Mucosa of descending colon (tissue), 3 donors: ENCODE data around the gene SIRPG. TPM values are rescaled to one million over a fixed set of nuclear protein-coding genes. Genes with fewer than 3 reads are reported as not detected.
"Not testable (repeated sequence)": the region's sequence is repeated elsewhere in the genome, so short reads cannot be mapped to it uniquely, and the experiment has no call there.

Experiments
- ATAC-seq: fragments of 200-7000 bp; cut with Tn5 transposase; one replicate; pipeline ENCODE4 v1.9.1; 2020; ENCODE audit warnings: mild to moderate bottlenecking, moderate library complexity
- DNase-seq, 3 donors: peaks; one replicate each; pipeline ENCODE4 v3.0.0-alpha.2; 2020
- H3K36me3 ChIP-seq: fragments of 200-600 bp; one replicate; pipeline ENCODE4 v1.8.0; 2021; ENCODE audit warnings: low read depth, mild to moderate bottlenecking
- H3K4me1 ChIP-seq: fragments of 200-600 bp; one replicate; pipeline ENCODE4 v1.8.0; 2021; ENCODE audit warnings: low read depth, mild to moderate bottlenecking
- H3K4me3 ChIP-seq: fragments of 200-600 bp; one replicate; pipeline ENCODE4 v1.8.0; 2021; ENCODE audit warnings: mild to moderate bottlenecking
- H3K9me3 ChIP-seq: fragments of 200-600 bp; one replicate; pipeline ENCODE4 v1.8.0; 2021; ENCODE audit warnings: mild to moderate bottlenecking
- CTCF ChIP-seq: fragments of 200-600 bp; IDR thresholded peaks from one replicate; pipeline ENCODE4 v1.8.0; 2022; ENCODE audit warnings: antibody characterized with exemption, mild to moderate bottlenecking
- intact Hi-C, 2 donors: fragments of 100-400 bp; cut with DNase I in 1 of 2; cut with micrococcal nuclease in 1 of 2; formaldehyde crosslinking; loops; one replicate each; pipeline versions ENCODE4 v1.11.0 to v1.11.1; 2022; cut with DNase I, micrococcal nuclease
- total RNA-seq, 3 donors: library from RNA; stranded (reverse); fragmentation: NEBNext Ultra II Directional in 2 of 3; extraction: Animal tissue kit (Norgen Biotek cat#: 25700) in 2 of 3; gene quantifications; one replicate each; pipeline versions ENCODE4 v1.2.1 to v1.2.4, GENCODE V29; 2021 to 2023
- donor health status: DM: no; HTN: no; CAD: no; lungs with moderate emphysema.
- donor health status: DM: no; HTN: no; CAD: no.
- donor health status: DM: no; HTN: yes; CAD: no.

Gene SIRPG
- total RNA-seq, 3 donors from 2014 or later = 1.1 to 1.7 (median 1.2) TPM

DNA sequence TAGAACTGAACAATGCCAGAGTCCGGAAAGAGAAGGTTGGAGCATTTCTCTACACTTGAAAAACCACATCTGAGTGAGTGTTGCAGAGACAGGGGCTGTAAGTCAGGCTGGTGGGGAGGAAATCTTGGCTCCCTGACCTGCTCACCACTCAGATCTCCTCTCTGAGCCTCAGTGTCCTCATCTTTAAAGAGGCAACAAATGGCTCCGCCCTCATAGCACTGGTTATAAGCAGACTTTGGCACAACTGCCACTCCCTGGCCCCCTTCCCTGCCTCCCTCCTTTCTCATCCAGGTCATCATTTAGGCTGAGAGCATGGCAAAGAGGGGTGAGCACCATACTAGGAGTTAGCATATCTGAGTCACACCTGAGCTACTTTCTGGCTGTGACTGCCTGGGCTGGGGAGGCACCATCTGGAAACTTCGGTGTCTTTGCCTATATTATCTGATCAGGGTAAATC, 10.6 kb downstream of the SIRPG start:
- TF ChIP-seq CTCF = no peak
- intact Hi-C loops = no loop called here
- H3K36me3 ChIP-seq = no peaks in the 10 kb centered on the region
- ATAC-seq = no peak
- DNase-seq = no peak
- no peaks in the 10 kb centered on the region for H3K4me1 ChIP-seq
- no peaks in the 10 kb centered on the region for H3K9me3 ChIP-seq
- H3K4me3 ChIP-seq = no peak overlapping the region

DNA sequence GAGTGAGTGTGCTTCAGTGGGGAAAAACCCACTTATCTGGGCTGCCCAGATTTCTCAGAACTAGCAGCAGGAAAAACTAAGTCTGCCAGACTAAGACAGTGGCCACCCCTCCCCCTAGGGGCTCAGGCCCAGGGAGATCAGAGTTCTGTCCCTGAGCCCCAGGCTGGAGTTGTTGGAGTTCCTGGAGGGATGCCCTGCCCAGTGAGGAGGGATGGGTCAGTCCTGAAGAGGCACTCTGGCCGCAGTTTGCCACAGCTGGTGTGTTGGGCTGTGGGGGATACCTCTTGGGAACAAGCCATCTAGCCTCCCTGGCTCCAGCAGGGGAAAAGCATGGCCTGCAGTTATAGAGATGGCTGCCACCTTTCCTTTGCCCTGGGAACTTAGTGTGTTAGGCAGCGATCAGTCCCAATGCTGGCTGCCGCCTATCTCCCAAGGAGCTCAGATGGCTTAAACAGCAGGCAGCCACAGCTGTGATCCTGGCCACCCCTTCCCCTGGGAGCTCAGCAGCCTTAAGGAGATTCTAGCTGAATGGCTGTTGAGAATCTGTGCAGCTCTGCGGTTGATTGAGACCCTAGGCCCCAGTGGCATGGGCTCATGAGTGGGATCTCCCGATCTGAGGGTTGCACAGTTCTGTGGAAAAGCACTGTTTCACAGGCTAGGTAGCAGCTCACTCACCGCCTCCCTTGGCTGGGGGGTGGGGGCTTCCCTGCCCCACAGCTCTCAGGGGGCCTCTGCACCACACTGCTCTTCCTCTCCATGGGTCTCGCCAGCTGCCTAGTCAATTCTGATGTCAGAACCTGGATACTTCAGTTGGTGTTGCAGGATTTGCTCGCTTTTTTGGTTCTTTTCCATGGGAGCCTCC, 13.2 kb downstream of the SIRPG start:
- no peak for DNase-seq
- no peak for TF ChIP-seq CTCF
- H3K4me1 ChIP-seq = no peaks in the 10 kb centered on the region
- intact Hi-C loops = no loop called here
- no peak for ATAC-seq
- H3K9me3 ChIP-seq = peaks cover 5% of the 10 kb centered on the region
- H3K36me3 ChIP-seq = no peaks in the 10 kb centered on the region
- no peak overlapping the region for H3K4me3 ChIP-seq

DNA sequence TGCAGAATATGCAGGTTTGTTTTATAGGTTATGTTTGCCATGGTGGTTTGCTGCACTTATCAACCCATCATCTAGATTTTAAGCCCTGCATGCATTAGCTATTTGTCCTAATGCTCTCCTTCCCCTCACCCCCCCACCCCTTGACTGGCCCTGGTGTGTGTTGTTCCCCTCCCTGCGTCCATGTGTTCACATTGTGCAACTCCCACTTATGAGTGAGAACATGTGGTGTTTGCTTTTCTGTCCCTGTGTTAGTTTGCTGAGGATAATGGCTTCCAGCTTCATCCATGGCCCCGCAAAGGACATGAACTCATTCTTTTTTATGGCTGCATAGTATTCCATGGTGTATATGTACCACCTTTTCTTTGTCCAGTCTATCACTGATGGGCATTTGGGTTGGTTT, 18.9 kb downstream of the SIRPG start:
- H3K4me3 ChIP-seq, H3K36me3 ChIP-seq, H3K4me1 ChIP-seq, intact Hi-C loops, DNase-seq, ATAC-seq, H3K9me3 ChIP-seq: not testable (repeated sequence)

DNA sequence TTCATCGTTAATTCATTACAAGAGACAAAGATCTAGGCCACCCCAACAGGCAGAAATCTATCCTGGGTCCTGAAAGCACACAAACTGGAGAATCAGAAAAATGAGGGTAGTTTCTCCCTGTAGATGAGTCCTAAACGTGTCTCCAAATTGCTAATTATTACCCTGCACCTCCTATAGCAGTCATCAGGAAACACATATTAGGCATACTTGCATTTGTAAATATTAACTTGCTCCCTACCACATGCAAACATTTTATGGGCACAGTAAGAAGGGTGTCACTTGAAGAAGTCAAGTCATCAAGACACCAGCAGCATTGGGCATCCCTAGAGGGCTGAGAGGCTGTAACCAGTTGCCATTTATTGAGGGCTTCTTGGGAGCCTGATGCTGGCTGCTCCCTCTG, 19.8 kb downstream of the SIRPG start:
- intact Hi-C loops = no loop called here
- DNase-seq (no peak), ATAC-seq (no peak)
- Histone ChIP-seq H3K4me1 (no peaks in the 10 kb centered on the region), H3K4me3 (no peak overlapping the region), H3K36me3 (no peaks in the 10 kb centered on the region), H3K9me3 (peaks cover 5% of the 10 kb centered on the region)
- TF ChIP-seq CTCF = no peak

DNA sequence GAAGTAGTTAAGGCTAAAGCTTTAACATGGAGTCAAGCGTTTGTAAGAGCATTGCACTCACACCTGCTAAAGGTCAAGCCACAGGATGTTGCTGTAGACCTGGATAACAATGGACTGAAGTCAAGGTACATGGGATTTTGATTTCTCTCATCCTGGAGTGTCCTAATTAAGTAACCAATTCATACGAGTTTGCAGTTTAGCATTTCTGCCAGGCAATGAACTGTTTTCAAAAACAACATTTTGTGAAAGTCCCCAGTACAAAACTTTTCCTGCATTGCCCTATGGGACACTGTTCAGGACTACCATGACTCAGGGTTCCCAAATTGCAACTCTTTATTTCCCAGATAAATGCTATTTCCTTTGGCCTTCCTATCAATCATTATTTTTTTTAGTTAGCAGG, 20.4 kb downstream of the SIRPG start:
- DNase-seq (no peak), ATAC-seq (no peak)

More for the DNA sequence above, 20.4 kb downstream of the SIRPG start:
- Histone ChIP-seq H3K9me3 (peaks cover 5% of the 10 kb centered on the region), H3K36me3 (no peaks in the 10 kb centered on the region), H3K4me3 (no peak overlapping the region), H3K4me1 (no peaks in the 10 kb centered on the region)
- intact Hi-C loops = no loop called here
- no peak for TF ChIP-seq CTCF
